ENCODE measurements around the gene ATRNL1. TPM values are rescaled to one million over a fixed set of nuclear protein-coding genes. Genes with fewer than 3 reads are reported as not detected.

Gene ATRNL1
- polyA plus RNA-seq, 3 donors from 2014 or later, result not detected

DNA sequence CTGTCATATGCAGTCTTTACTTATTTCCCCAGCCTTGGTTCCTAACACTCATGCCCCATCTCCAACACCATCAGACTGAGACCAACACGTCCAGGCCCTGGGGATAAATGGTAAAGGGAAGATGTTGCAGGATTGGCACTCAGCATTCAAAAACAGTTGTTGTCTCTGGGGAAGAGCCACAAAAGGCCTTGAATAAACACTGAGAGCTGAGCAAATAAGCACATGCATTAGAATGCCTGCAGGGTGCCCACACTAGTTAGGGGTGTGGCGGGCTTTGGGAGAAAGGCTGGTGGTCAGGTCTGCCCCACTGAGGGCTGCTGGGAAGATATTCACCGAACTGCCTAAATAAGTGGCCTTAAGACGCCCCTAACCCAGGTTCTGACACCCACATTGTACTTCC lies 788.9 kb downstream of the ATRNL1 start:
- peaks cover 0 to 12% (median 2%) of the 10 kb centered on the region in 6 donors for H3K9me3 Mint-ChIP-seq
- no peak overlapping the region for H3K4me3 Mint-ChIP-seq
- H3K27ac Mint-ChIP-seq, result no peak overlapping the region
- no peaks in the 10 kb centered on the region for H3K36me3 Mint-ChIP-seq
- DNase-seq, result no peak
- no peaks in the 10 kb centered on the region for H3K27me3 Mint-ChIP-seq (ENCODE audit: low read depth in 3 of 3)
- no peaks in the 10 kb centered on the region for H3K4me1 Mint-ChIP-seq

DNA sequence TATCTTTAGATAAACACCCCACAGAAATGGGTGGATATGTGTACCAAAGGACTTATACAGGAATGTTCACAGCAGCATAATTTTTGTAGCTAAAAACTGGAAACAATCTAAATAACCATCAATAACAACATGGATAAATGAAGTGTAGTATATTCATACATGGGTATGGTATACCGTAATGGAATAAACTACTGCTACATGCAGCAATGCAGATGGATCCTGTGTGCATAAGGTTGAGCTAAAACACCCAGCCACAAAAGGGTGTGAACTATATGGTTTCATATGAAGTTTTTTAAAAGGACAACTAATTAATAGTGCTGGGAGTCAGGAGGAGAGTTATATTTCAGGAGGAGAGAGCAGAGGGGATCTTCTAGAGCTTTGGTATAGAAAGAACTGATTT lies 790.2 kb downstream of the ATRNL1 start:
- DNase-seq, result no peak
- Mint-ChIP-seq H3K36me3 (no peaks in the 10 kb centered on the region), H3K27ac (no peak overlapping the region), H3K4me3 (no peak overlapping the region), H3K9me3 (peaks cover 0 to 18% (median 6%) of the 10 kb centered on the region in 6 donors), H3K27me3 (ENCODE audit: low read depth in 3 of 3) (no peaks in the 10 kb centered on the region), H3K4me1 (no peaks in the 10 kb centered on the region)

DNA sequence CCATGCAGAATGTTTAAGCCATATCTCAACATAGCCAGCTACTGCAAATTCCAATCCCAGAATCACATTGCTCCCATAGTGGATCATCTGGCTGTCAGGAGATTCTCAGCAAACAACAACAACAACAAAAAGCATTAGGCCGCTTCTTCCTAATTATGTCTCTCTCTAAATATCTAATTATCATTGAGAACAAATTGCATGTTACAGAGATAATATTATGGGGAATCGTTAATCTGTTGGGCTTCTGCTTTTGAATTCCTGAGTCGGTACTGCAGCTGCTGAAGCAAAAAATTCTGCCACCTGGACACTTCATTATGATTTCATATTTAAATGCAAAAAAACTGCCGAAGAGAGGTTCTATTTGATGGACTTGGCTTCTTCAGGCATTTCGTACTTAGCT lies 791.2 kb downstream of the ATRNL1 start:
- H3K9me3 Mint-ChIP-seq, result peaks cover 0 to 24% (median 8%) of the 10 kb centered on the region in 6 donors
- H3K4me3 Mint-ChIP-seq, result no peak overlapping the region
- peaks cover 0 to 2% (median 0%) of the 10 kb centered on the region in 3 donors for H3K27me3 Mint-ChIP-seq (ENCODE audit: low read depth in 3 of 3)
- H3K4me1 Mint-ChIP-seq, result no peaks in the 10 kb centered on the region
- H3K36me3 Mint-ChIP-seq, result no peaks in the 10 kb centered on the region
- DNase-seq, result no peak
- no peak overlapping the region for H3K27ac Mint-ChIP-seq

DNA sequence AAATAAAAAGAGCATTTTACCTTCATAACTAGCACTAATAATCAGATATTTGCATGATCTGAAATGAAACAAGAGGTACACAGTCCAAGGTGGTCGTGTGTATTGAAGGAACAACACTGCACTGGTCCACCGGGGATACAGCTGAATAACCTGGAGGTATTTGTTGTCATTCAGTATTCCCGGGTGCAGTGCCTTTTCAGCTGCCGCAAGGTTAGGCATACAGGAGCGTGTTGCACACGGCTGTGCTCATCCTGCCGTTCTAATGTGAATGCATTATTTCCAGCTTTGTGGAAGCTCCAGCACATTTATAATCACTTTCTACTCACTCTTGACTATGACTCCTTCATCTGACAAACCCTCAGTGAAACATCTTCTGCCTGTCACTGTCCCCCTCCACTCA lies 802.0 kb downstream of the ATRNL1 start:
- no peak overlapping the region for H3K27ac Mint-ChIP-seq
- H3K4me1 Mint-ChIP-seq, result no peaks in the 10 kb centered on the region
- H3K27me3 Mint-ChIP-seq (ENCODE audit: low read depth in 3 of 3), result peaks cover 0 to 2% (median 0%) of the 10 kb centered on the region in 3 donors
- H3K4me3 Mint-ChIP-seq, result no peak overlapping the region
- no peaks in the 10 kb centered on the region for H3K36me3 Mint-ChIP-seq
- no peak for DNase-seq
- peaks cover 0 to 13% (median 3%) of the 10 kb centered on the region in 6 donors for H3K9me3 Mint-ChIP-seq

DNA sequence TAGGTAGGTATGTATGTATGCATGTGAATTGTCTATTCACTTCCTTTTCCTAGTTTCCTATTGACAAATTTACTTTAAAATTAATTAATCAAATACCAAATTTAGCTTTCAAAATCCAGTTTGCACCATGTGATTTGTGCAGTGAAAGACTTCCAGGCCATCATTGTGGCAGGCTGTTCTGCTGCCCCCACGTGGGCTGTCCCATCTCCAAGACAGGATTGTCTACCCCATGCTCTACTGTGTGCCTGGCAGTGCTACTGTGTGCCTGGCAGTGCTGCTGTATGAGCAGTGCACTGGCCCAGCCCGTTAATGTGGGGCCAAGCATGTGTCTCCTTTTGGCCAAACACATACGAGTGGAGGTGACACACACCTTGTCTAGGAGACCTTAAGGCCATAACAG lies 805.1 kb downstream of the ATRNL1 start:
- Mint-ChIP-seq H3K9me3 (peaks cover 0 to 13% (median 3%) of the 10 kb centered on the region in 6 donors), H3K27ac (no peak overlapping the region), H3K36me3 (no peaks in the 10 kb centered on the region), H3K4me1 (no peaks in the 10 kb centered on the region), H3K27me3 (ENCODE audit: low read depth in 3 of 3) (no peaks in the 10 kb centered on the region), H3K4me3 (no peak overlapping the region)
- DNase-seq, result no peak

DNA sequence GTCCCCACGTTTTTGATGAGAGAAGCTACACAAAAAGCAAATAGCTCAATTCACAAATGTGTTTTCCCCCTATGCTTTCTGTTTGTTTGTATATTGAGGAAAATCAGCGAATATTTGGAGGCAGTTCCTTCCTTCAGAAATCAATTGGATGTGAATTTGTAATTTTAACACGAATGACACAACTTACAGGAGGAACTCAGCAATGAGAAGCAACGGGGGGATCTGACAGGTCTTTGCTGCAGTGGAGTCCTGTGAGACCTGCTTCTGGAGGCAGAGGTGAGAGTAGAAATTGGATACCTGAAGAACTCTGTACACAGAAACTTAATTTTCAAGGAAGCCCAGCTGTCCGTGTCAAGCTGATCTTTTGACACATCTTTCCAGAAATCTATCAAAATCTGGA lies 809.4 kb downstream of the ATRNL1 start:
- H3K9me3 Mint-ChIP-seq, result peaks cover 0 to 2% (median 0%) of the 10 kb centered on the region in 6 donors
- H3K36me3 Mint-ChIP-seq, result no peaks in the 10 kb centered on the region
- no peaks in the 10 kb centered on the region for H3K4me1 Mint-ChIP-seq
- no peak for DNase-seq
- no peak overlapping the region for H3K27ac Mint-ChIP-seq
- H3K27me3 Mint-ChIP-seq (ENCODE audit: low read depth in 3 of 3), result peaks cover 0 to 2% (median 0%) of the 10 kb centered on the region in 3 donors
- H3K4me3 Mint-ChIP-seq, result no peak overlapping the region

DNA sequence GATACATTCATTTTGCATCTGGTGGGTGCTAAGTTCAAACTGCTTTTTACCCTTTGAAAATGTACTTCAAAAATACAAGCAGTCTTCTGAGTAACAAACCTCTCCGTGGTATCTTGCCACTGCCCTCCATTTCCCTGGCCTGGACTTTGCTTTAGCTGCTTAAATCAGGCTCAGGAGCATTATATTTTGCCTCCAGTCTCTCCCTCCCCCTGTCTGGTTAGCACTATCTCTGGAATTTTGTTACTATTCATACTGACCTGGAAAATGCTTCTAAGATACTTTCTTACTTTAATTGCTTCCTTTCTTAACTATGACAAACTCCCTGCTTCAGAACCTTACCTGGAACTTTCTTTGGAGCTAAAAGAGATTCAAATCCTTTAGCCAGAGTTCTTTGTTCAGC lies 810.0 kb downstream of the ATRNL1 start:
- Mint-ChIP-seq H3K36me3 (no peaks in the 10 kb centered on the region), H3K27ac (no peak overlapping the region), H3K27me3 (ENCODE audit: low read depth in 3 of 3) (peaks cover 0 to 2% (median 0%) of the 10 kb centered on the region in 3 donors), H3K9me3 (peaks cover 0 to 2% (median 0%) of the 10 kb centered on the region in 6 donors), H3K4me3 (no peak overlapping the region), H3K4me1 (no peaks in the 10 kb centered on the region)
- no peak for DNase-seq

DNA sequence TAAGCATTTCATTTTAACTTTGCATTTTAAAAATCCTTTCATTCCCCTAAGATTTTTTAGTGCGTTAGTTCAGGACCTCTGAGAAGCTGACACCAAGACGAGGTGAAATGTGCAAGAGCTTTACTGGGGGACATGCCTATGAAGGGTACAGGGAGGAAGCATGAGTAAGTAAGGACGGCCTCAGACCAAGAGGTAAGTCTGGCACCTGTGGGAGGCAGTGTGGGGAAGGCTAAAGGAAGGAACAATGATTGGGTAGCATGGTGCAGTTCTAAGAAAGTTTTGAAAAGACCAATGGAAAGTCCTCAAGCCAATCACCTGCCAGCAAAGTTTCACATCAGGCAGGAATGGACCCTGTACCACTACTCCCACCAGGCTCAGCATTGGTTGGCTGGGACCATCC lies 810.7 kb downstream of the ATRNL1 start:
- Mint-ChIP-seq H3K36me3 (no peaks in the 10 kb centered on the region), H3K4me1 (no peaks in the 10 kb centered on the region), H3K27me3 (ENCODE audit: low read depth in 3 of 3) (peaks cover 0 to 3% (median 0%) of the 10 kb centered on the region in 3 donors), H3K4me3 (no peak overlapping the region), H3K27ac (no peak overlapping the region), H3K9me3 (peaks cover 0 to 2% (median 0%) of the 10 kb centered on the region in 6 donors)
- no peak for DNase-seq

DNA sequence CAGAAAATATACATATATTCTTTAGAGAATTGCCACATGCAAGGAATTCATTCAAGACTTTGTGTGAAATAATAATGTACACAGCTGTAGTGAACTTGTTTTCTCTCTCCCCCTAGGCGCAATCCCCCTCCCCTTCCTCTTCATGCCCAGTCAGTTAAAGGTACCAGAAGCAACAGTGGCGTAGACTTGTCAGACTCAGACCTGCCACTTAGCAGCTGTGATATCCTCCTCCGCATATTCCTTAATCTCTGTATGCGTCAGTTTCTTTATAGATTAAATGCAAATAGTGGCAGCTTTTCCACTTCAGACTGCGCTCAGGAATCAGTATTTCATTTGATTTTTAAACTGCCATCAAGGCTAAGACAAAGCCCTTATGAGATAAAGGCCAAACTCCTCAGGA lies 815.9 kb downstream of the ATRNL1 start:
- Mint-ChIP-seq H3K9me3 (peaks cover 0 to 29% (median 4%) of the 10 kb centered on the region in 6 donors), H3K4me1 (no peaks in the 10 kb centered on the region), H3K27ac (no peak overlapping the region), H3K4me3 (no peak overlapping the region), H3K36me3 (no peaks in the 10 kb centered on the region), H3K27me3 (ENCODE audit: low read depth in 3 of 3) (peaks cover 0 to 2% (median 1%) of the 10 kb centered on the region in 3 donors)
- DNase-seq, result no peak

DNA sequence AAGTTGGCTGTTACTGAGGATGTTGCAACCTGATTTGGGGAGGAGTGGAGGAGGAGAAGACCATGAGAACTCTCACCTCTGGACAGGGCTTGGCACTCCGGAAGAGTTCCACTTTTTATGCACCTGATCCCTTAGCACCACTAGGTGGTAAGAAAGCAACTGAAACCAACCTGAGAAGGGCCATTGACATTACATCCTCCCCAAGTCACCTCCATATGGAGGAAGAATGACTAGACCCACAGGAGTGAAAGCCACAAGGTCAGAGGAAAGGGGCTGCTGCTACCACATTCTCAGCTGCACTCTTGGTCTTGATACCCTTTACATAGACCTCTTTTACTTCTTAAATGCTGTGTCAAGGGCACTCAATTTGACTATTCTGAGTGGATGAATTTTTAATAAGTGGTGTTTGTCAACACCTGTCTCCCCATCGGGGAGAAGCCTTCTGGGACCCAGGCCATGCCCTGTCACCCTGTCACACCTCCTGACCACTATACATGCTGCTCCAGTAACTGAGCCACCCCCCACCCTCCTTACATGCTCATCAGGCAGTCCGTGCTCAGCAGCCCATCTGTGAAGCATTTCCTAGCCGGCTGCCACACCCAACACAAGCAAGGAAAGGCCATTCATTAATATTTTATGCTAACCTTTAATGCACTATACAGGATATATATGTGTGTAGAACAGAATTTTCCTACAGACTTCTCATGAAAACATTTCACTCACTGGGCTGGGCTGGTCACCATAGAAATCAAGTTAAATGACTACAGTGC lies 817.0 kb downstream of the ATRNL1 start:
- peaks cover 0 to 2% (median 1%) of the 10 kb centered on the region in 3 donors for H3K27me3 Mint-ChIP-seq (ENCODE audit: low read depth in 3 of 3)

DNA sequence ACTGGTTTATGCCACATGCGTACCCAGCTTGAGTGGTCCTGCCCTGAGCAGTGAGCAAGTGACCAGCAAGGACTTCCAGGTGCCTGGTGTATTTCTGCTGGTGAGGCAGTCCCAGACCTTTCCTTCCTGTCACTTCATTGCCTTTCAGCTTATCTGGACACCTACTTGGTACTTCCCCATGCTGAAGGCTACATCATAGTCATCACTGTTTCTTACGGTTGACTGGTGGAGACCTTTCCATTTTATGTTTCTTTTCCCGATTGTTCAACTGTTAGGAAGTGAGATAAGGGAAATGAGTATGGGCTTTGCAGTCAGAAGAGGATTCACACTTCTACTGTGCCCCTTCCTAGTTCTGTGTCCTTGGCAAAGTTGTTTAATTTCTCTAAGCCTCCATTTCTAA lies 821.3 kb downstream of the ATRNL1 start:
- H3K36me3 Mint-ChIP-seq, result no peaks in the 10 kb centered on the region
- H3K9me3 Mint-ChIP-seq, result peaks cover 2 to 28% (median 5%) of the 10 kb centered on the region in 6 donors
- H3K4me3 Mint-ChIP-seq, result no peak overlapping the region
- H3K4me1 Mint-ChIP-seq, result no peaks in the 10 kb centered on the region
- peaks cover 0 to 2% (median 0%) of the 10 kb centered on the region in 3 donors for H3K27me3 Mint-ChIP-seq (ENCODE audit: low read depth in 3 of 3)
- DNase-seq, result no peak
- no peak overlapping the region for H3K27ac Mint-ChIP-seq

More for the DNA sequence above, 817.0 kb downstream of the ATRNL1 start:
- peaks cover 0 to 32% (median 4%) of the 10 kb centered on the region in 6 donors for H3K9me3 Mint-ChIP-seq
- no peak for DNase-seq
- H3K36me3 Mint-ChIP-seq, result no peaks in the 10 kb centered on the region
- H3K4me1 Mint-ChIP-seq, result no peaks in the 10 kb centered on the region
- H3K27ac Mint-ChIP-seq, result no peak overlapping the region
- no peak overlapping the region for H3K4me3 Mint-ChIP-seq

DNA sequence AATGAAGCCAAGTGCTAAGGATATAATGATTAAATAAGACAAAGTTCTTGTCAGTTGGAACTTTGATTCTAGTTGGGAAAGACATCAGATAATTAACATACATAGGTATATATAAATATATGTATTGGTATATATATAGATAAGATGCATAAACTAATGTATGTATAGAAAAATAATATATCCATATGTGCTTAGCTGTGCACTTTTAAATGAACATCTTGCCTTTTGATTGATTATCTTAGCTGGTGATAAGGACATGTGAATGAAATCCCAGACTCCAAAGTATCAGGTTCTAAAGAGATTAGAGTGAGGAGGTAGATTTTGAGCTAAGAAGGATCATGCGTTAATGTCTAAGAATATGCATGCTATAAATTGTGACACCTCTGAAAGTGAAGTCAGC lies 822.3 kb downstream of the ATRNL1 start:
- Mint-ChIP-seq H3K36me3 (no peaks in the 10 kb centered on the region), H3K27me3 (ENCODE audit: low read depth in 3 of 3) (peaks cover 0 to 2% (median 0%) of the 10 kb centered on the region in 3 donors), H3K4me3 (no peak overlapping the region), H3K4me1 (no peaks in the 10 kb centered on the region), H3K27ac (no peak overlapping the region), H3K9me3 (peaks cover 2 to 32% (median 6%) of the 10 kb centered on the region in 6 donors)
- DNase-seq, result no peak

DNA sequence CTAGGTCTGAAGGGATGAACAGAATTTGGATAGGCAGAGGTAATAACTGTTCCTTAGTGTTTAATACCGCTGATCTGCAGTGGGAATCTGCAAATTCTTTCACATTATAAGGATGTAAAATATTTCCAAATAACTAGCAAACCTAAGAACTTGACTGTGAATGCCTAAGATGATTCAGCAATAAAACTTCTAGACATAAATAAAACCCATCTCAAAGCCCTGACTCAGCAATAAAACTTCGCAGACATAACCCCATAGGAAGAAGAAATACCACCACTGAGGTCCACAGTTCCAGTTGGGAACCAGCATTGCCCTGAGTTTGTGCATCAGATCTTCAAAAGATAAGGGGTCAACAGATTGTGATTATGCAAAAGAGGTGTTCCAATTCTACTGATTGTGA lies 825.6 kb downstream of the ATRNL1 start:
- Mint-ChIP-seq H3K27me3 (ENCODE audit: low read depth in 3 of 3) (peaks cover 0 to 1% (median 0%) of the 10 kb centered on the region in 3 donors), H3K4me3 (no peak overlapping the region), H3K9me3 (peaks cover 2 to 16% (median 6%) of the 10 kb centered on the region in 6 donors), H3K4me1 (no peaks in the 10 kb centered on the region), H3K27ac (no peak overlapping the region), H3K36me3 (no peaks in the 10 kb centered on the region)
- no peak for DNase-seq

DNA sequence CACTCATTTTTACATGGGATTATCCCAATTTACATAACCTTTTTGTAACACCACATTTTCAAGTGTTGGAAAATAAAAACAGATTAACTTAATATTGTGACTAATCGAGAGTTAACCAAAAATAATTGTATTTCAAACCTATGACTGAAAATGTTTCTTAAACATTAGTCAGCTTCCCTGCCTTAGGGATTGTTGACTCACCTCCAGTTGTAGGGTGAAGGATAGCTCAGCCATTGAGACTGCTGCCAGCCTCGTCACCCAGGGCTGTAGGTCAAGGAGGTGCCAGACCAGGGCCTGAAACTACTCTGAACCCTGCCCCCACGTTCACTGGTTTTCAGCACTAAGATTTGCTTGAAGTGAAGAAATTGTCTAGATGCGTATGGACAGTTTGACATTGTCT lies 828.6 kb downstream of the ATRNL1 start:
- Mint-ChIP-seq H3K27me3 (ENCODE audit: low read depth in 3 of 3) (peaks cover 0 to 3% (median 0%) of the 10 kb centered on the region in 3 donors), H3K4me3 (no peak overlapping the region), H3K9me3 (peaks cover 5 to 25% (median 15%) of the 10 kb centered on the region in 6 donors), H3K36me3 (no peaks in the 10 kb centered on the region), H3K4me1 (no peaks in the 10 kb centered on the region), H3K27ac (no peak overlapping the region)
- no peak for DNase-seq

DNA sequence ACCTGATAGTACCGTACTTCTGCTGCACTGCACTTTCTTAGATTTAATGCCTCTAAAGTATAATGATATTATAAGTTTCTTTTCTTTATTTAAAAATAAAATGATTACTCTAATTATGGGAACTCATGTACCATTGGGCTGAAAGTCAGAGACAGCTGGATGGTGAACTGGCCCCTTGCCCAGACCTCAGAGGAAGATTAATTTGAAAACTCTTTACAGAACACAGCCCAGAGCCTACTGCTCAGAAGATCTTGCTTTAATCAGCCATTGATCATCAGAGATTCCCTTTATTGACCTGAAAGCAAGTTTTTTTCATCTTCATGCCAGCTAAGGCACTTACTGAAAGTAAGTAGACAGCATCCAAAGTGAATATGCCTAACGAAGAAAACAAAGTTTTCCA lies 838.1 kb downstream of the ATRNL1 start:
- Mint-ChIP-seq H3K9me3 (peaks cover 0 to 17% (median 6%) of the 10 kb centered on the region in 6 donors), H3K27me3 (ENCODE audit: low read depth in 3 of 3) (peaks cover 0 to 4% (median 2%) of the 10 kb centered on the region in 3 donors), H3K4me3 (no peak overlapping the region), H3K4me1 (no peaks in the 10 kb centered on the region), H3K36me3 (no peaks in the 10 kb centered on the region), H3K27ac (no peak overlapping the region)
- no peak for DNase-seq

Data from immature natural killer cell (primary cell).